Lower leg skin (tissue), 4 donors: ENCODE results near the gene INTS4. TPM values are rescaled to one million over a fixed set of nuclear protein-coding genes. Genes with fewer than 3 reads are reported as not detected.

Source experiments
- DNase-seq, 2 donors: peaks; one replicate each; pipeline ENCODE4 v3.0.0-alpha.2; 2019; ENCODE audit warnings: low spot score in 2 of 2
- H3K4me3 ChIP-seq: fragments of 200-600 bp; sonication (generic); 2 replicates; pipeline ENCODE4 v1.5.1; 2017; ENCODE audit warnings: mild to moderate bottlenecking, low read depth; ENCODE audit not compliant: poor library complexity, severe bottlenecking
- POLR2A ChIP-seq, 2 donors: fragments of 450-650 bp; IDR thresholded peaks; one replicate each; pipeline ENCODE4 v1.6.1; 2016 to 2017; ENCODE audit warnings: antibody characterized with exemption in 2 of 2, mild to moderate bottlenecking in 1 of 2, moderate library complexity in 1 of 2
- WGBS, 2 donors: methylation state at CpG; one replicate each; pipeline ENCODE4 v1.1.5; 2018; 5-methylcytosine and 5-hydroxymethylcytosine counted together
- intact Hi-C: fragments of 100-400 bp; cut with DNase I; formaldehyde crosslinking; loops from one replicate; pipeline ENCODE4 v1.15.0; 2023; ENCODE audit warnings: low total_unique reads
- total RNA-seq, 4 donors: library from RNA; depleted of rRNA; stranded (reverse); fragments of >200 nt; gene quantifications; one replicate each; pipeline ENCODE4 v1.1.0, GENCODE V29; 2016
- TF ChIP-seq, protein P1 (sequence below), 3 donors: fragments of 450-650 bp; IDR thresholded peaks; one replicate each; pipeline ENCODE4 v1.5.1; 2016; ENCODE audit warnings: antibody characterized with exemption in 3 of 3, mild to moderate bottlenecking in 3 of 3, moderate library complexity in 2 of 3

Gene INTS4
- total RNA-seq, 4 donors from 2014 or later, result 14.7 to 24.8 (median 18.3) TPM

DNA sequence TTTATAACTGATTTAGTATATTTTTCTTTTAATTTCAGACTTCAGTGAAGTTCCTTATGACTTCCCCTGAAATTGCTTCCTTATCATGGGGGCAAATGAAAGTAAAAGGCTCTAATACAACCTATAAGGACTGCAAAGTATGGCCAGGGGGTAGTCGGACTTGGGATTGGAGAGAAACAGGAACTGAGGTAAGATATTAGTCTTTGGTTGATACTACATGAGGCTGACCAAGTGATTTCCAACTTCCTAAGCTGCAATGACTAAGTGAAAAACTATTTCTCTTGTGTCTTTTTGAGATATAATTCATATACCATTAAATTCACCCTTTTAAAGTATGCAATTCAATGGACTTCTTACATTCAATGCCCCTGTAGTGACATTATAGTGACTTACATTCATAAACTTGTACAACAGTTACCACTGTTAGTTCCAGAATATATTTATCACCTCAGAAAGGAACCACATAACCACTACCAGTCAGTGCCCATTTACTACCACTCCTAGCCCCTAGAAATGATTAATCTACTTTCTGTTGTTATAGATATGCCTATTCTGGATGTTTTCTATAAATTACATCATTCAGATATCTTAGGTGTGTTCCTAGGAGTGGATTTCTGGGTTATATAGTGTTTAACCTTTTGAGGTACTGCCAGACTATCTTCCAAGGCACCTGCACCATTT is 151.9 kb downstream of the INTS4 start:
- no peak overlapping the region for H3K4me3 ChIP-seq

DNA sequence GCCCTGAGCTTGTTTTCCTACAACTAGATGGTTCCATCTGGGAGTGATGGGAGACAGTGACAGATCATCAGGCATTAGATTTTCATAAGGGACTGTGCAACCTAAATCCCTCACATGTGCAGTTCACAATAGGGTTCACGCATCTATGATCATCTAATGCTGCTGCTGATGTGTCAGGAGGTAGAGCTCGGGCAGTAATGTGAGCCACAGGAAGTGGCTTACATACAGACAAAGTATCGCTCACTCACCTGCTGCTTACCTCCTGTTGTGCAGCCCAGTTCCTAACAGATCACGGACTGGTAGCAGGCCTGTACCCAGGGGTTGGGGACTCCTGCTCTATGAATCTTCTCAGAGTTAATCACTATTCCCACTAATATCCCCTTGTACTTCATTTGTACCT is 161.2 kb downstream of the INTS4 start:
- TF ChIP-seq, protein P1, sequence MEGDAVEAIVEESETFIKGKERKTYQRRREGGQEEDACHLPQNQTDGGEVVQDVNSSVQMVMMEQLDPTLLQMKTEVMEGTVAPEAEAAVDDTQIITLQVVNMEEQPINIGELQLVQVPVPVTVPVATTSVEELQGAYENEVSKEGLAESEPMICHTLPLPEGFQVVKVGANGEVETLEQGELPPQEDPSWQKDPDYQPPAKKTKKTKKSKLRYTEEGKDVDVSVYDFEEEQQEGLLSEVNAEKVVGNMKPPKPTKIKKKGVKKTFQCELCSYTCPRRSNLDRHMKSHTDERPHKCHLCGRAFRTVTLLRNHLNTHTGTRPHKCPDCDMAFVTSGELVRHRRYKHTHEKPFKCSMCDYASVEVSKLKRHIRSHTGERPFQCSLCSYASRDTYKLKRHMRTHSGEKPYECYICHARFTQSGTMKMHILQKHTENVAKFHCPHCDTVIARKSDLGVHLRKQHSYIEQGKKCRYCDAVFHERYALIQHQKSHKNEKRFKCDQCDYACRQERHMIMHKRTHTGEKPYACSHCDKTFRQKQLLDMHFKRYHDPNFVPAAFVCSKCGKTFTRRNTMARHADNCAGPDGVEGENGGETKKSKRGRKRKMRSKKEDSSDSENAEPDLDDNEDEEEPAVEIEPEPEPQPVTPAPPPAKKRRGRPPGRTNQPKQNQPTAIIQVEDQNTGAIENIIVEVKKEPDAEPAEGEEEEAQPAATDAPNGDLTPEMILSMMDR (IDR thresholded peaks at IDR 0.05), result no peak
- TF ChIP-seq POLR2A (IDR thresholded peaks at IDR 0.05), result no peak
- 95 to 96% methylated on average over 4 of the region's 4 CpGs for WGBS, 2 donors
- H3K4me3 ChIP-seq, result no peak overlapping the region
- no peak for DNase-seq
- intact Hi-C loops, result no loop called here

More for the DNA sequence above, 151.9 kb downstream of the INTS4 start:
- intact Hi-C loops, result no loop called here
- WGBS, 2 donors, result 78 to 86% methylated on average over 1 of the region's 1 CpG
- DNase-seq, result no peak
- TF ChIP-seq POLR2A (IDR thresholded peaks at IDR 0.05), result no peak
- TF ChIP-seq, protein P1 (IDR thresholded peaks at IDR 0.05), result no peak

DNA sequence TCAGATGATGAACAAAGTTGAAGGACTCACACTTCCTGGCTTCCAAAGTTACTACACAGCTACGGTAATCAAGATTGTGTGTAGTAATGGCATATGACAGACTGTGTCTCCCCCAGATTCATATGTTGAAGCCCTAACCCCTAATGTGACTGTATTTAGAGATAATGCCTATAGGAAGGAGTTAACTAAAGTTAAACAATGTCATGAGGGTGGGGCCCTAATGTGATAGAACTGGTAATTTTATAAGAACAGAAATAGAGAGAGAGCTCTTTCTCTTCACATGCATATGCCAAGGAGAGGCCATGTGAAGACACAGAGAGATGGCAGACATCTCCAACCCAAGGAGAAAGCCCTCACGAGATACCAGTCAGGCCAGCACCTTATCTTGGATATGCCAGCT is 165.5 kb downstream of the INTS4 start:
- TF ChIP-seq, protein P1 (IDR thresholded peaks at IDR 0.05), result no peak
- no peak for TF ChIP-seq POLR2A (IDR thresholded peaks at IDR 0.05)
- WGBS, 2 donors, result 97 to 98% methylated on average over 2 of the region's 2 CpGs
- intact Hi-C loops, result no loop called here
- H3K4me3 ChIP-seq, result no peak overlapping the region
- DNase-seq, result no peak

Other genes with a start within 250 kb of the INTS4 start
- gene RSF1, start 173.9 kb downstream of the INTS4 start, total RNA-seq, result 10 to 100 TPM; 32.2 to 51.5 (median 46.9) TPM
- 10 to 100 TPM; 23.3 to 67.7 (median 26.5) TPM for gene AAMDC, start 173.5 kb downstream of the INTS4 start, total RNA-seq
- gene KCTD14, start 28.6 kb upstream of the INTS4 start, total RNA-seq, result 1 to 10 TPM in 3 of 4 donors, under 1 TPM in 1; 0.19 to 5.3 (median 3.3) TPM
- gene THRSP, start 69.2 kb upstream of the INTS4 start, total RNA-seq, result 100 to 1,000 TPM in 1 of 4 donors, 10 to 100 TPM in 2, under 1 TPM in 1; 0.30 to 115 (median 39.2) TPM
- 100 to 1,000 TPM in 1 of 4 donors, 10 to 100 TPM in 3; 61.5 to 106 (median 87.4) TPM for gene NDUFC2, start 85.2 kb upstream of the INTS4 start, total RNA-seq
- gene ALG8, start 145.0 kb upstream of the INTS4 start, total RNA-seq, result 10 to 100 TPM; 13.8 to 18.3 (median 17.0) TPM
- gene KCTD21, start 194.0 kb upstream of the INTS4 start, total RNA-seq, result 10 to 100 TPM in 1 of 4 donors, 1 to 10 TPM in 3; 3.8 to 17.0 (median 7.1) TPM
- gene USP35, start 194.3 kb upstream of the INTS4 start, total RNA-seq, result 1 to 10 TPM; 3.0 to 4.0 (median 3.5) TPM